Loucy (cell line): ENCODE measurements around the gene HEBP1.
A peak's percentile ranks its signal among the peaks of the same experiment; 100 is the strongest.

Experiments used
- H2AFZ ChIP-seq: fragments of 200-600 bp; sonication (generic); 2 replicates; pipeline ENCODE4 v1.6.0; 2016; ENCODE audit warnings: antibody characterized with exemption, mild to moderate bottlenecking, low read length, moderate library complexity
- H3F3A ChIP-seq: fragments of 200-600 bp; 2 replicates; pipeline ENCODE4 v1.6.0; 2016; ENCODE audit warnings: antibody characterized with exemption, low read depth, mild to moderate bottlenecking
- H3K27me3 ChIP-seq: fragments of 200-600 bp; sonication (generic); 2 replicates; pipeline ENCODE4 v1.6.1; 2014; ENCODE audit warnings: low read length, mild to moderate bottlenecking; ENCODE audit not compliant: insufficient read depth, poor library complexity, severe bottlenecking
- H3K36me3 ChIP-seq: fragments of 200-600 bp; sonication (generic); 2 replicates; pipeline ENCODE4 v1.6.1; 2016; ENCODE audit warnings: low read length; ENCODE audit not compliant: insufficient read depth
- H3K4me1 ChIP-seq: fragments of 200-600 bp; sonication (generic); 2 replicates; pipeline ENCODE4 v1.5.1; 2014; ENCODE audit warnings: low read length, mild to moderate bottlenecking; ENCODE audit not compliant: insufficient read depth, poor library complexity, severe bottlenecking
- H3K4me2 ChIP-seq: fragments of 200-600 bp; sonication (generic); 2 replicates; pipeline ENCODE4 v1.6.0; 2014; ENCODE audit warnings: antibody characterized with exemption, low read length, low read depth, mild to moderate bottlenecking; ENCODE audit not compliant: poor library complexity, severe bottlenecking
- H3K4me3 ChIP-seq: fragments of 200-600 bp; sonication (generic); 2 replicates; pipeline ENCODE4 v1.5.1; 2014; ENCODE audit warnings: low read length, mild to moderate bottlenecking, mixed read lengths; ENCODE audit not compliant: poor library complexity, severe bottlenecking
- H3K79me2 ChIP-seq: fragments of 200-600 bp; sonication (generic); 2 replicates; pipeline ENCODE4 v1.6.1; 2014; ENCODE audit warnings: low read length; ENCODE audit not compliant: insufficient read depth
- H3K9ac ChIP-seq: fragments of 200-600 bp; sonication (generic); 2 replicates; pipeline ENCODE4 v1.6.0; 2014; ENCODE audit warnings: mild to moderate bottlenecking, low read depth, low read length, moderate library complexity; ENCODE audit not compliant: poor library complexity, severe bottlenecking
- H3K9me2 ChIP-seq: fragments of 200-600 bp; sonication (generic); replicated peaks from 2 replicates; pipeline ENCODE4 v1.6.1; 2016; ENCODE audit warnings: low read depth, low read length, mixed read lengths
- H3K9me3 ChIP-seq: fragments of 200-600 bp; sonication (generic); 2 replicates; pipeline ENCODE4 v1.6.1; 2014; ENCODE audit warnings: mild to moderate bottlenecking, antibody characterized with exemption, low read length, low read depth; ENCODE audit not compliant: insufficient read depth
- H4K20me1 ChIP-seq: fragments of 200-600 bp; sonication (generic); 2 replicates; pipeline ENCODE4 v1.6.0; 2014; ENCODE audit warnings: antibody characterized with exemption, low read length, mild to moderate bottlenecking; ENCODE audit not compliant: insufficient read depth, poor library complexity, severe bottlenecking
- EZH2phosphoT487 ChIP-seq: fragments of 200-600 bp; IDR thresholded peaks from 2 replicates; pipeline ENCODE4 v1.6.1; 2018; ENCODE audit warnings: antibody characterized with exemption, mild to moderate bottlenecking, moderate library complexity, borderline replicate concordance
- TF ChIP-seq, protein P1 (sequence below): fragments of 200-600 bp; sonication (generic); conservative IDR thresholded peaks from 2 replicates; pipeline ENCODE4 v1.5.1; 2014; ENCODE audit warnings: mild to moderate bottlenecking, antibody characterized with exemption, low read length

The HEBP1 gene

DNA sequence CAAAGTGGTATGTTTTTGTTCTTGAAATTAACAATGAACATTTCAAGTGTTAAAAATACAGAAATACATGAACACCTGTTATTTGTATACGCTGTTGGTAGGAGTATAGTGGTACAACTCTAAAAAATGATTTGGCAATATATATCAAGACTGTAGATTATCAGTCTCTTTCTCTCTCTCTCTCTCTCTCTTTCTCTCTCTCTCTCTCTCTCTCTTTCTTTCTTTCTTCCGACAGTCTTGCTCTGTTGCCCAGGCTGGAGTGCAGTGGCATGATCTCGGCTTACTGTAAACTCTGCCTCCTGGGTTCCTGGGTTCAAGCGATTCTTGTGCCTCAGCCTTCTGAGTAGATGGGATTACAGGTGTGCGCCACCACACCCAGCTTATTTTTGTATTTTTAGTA lies 12.6 kb downstream of the HEBP1 start:
- no peak for TF ChIP-seq EZH2phosphoT487
- TF ChIP-seq, protein P1, sequence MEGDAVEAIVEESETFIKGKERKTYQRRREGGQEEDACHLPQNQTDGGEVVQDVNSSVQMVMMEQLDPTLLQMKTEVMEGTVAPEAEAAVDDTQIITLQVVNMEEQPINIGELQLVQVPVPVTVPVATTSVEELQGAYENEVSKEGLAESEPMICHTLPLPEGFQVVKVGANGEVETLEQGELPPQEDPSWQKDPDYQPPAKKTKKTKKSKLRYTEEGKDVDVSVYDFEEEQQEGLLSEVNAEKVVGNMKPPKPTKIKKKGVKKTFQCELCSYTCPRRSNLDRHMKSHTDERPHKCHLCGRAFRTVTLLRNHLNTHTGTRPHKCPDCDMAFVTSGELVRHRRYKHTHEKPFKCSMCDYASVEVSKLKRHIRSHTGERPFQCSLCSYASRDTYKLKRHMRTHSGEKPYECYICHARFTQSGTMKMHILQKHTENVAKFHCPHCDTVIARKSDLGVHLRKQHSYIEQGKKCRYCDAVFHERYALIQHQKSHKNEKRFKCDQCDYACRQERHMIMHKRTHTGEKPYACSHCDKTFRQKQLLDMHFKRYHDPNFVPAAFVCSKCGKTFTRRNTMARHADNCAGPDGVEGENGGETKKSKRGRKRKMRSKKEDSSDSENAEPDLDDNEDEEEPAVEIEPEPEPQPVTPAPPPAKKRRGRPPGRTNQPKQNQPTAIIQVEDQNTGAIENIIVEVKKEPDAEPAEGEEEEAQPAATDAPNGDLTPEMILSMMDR: no peak
- H3K9me3 ChIP-seq: no peaks in the 10 kb centered on the region

DNA sequence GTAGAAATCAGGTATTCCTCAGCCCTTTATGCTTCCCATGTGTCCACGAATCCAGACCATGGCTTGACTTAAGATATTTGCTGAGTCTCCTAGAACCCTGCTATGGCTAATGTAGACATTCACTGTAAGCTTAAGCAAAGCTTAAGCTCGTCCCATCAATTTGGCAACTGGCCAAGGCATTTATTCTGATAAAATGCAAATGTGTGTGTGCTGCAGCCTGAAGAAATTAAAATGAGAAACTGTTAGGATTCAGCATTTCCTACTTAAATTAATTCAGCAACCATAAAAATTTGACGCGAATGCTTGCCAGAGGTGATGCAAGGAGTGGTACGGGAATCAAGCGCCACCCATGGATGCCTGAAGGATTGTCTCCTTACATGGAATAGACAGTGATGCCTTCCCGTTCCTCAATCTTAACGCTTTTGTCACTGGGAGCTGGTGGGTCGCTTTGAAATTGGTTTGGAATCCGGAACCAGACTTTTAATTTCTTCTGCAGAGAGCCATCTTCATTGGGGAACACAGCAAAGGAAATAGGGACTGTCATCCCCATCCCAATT lies 13.2 kb downstream of the HEBP1 start:
- no peaks in the 10 kb centered on the region for H3K79me2 ChIP-seq
- no peaks in the 10 kb centered on the region for H4K20me1 ChIP-seq
- no peaks in the 10 kb centered on the region for H3F3A ChIP-seq
- no peak overlapping the region for H3K9ac ChIP-seq
- H3K27me3 ChIP-seq: no peaks in the 10 kb centered on the region
- H3K4me3 ChIP-seq: no peak overlapping the region
- TF ChIP-seq, protein P1: no peak
- TF ChIP-seq EZH2phosphoT487: no peak
- H2AFZ ChIP-seq: no peak overlapping the region
- no peak overlapping the region for H3K4me2 ChIP-seq
- H3K9me3 ChIP-seq: no peaks in the 10 kb centered on the region
- no peaks in the 10 kb centered on the region for H3K36me3 ChIP-seq
- H3K4me1 ChIP-seq: no peaks in the 10 kb centered on the region
- H3K9me2 ChIP-seq: no peaks in the 10 kb centered on the region

More for the DNA sequence above, 12.6 kb downstream of the HEBP1 start:
- H3K9me2 ChIP-seq: no peaks in the 10 kb centered on the region
- no peaks in the 10 kb centered on the region for H3K79me2 ChIP-seq
- no peaks in the 10 kb centered on the region for H3F3A ChIP-seq
- H3K27me3 ChIP-seq: no peaks in the 10 kb centered on the region
- H2AFZ ChIP-seq: no peak overlapping the region
- peaks cover 2% of the 10 kb centered on the region for H3K4me1 ChIP-seq
- no peak overlapping the region for H3K4me2 ChIP-seq
- H4K20me1 ChIP-seq: no peaks in the 10 kb centered on the region
- no peak overlapping the region for H3K4me3 ChIP-seq
- no peak overlapping the region for H3K9ac ChIP-seq
- no peaks in the 10 kb centered on the region for H3K36me3 ChIP-seq

DNA sequence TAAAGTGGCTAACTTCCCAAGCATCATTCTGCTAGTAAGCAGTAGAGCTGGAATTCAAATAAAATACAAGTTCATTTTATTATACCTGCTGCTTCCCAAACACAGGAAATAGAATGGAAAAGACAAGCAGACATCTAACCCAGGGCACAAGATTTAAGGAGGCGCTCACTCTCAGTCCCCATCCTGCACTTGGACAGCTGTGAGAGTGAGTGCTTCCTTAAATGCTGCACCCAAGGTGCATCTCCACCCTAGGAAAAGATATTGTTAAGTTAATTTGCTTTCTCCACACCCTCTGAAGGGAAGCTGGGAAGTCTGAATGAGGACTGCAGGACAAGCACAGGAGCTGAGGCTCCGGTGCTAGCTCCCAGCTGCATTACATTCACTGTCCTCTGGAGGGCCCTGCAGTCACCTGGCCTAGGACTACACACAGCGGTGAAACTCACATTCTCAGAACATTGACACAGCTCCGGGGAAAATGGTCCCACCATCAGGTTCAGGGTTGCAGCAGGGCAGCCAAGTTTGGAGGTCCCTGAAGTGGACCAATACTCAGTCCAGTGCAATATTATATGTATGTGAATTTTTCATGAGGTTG lies 14.2 kb downstream of the HEBP1 start:
- Histone ChIP-seq H3F3A (no peaks in the 10 kb centered on the region), H3K9me3 (no peaks in the 10 kb centered on the region), H3K36me3 (no peaks in the 10 kb centered on the region), H4K20me1 (no peaks in the 10 kb centered on the region), H3K4me1 (no peaks in the 10 kb centered on the region), H3K27me3 (no peaks in the 10 kb centered on the region), H3K9me2 (no peaks in the 10 kb centered on the region), H3K4me2 (no peak overlapping the region), H3K79me2 (no peaks in the 10 kb centered on the region), H3K4me3 (no peak overlapping the region), H3K9ac (no peak overlapping the region), H2AFZ (no peak overlapping the region)
- TF ChIP-seq, protein P1: peak; percentile 74
- TF ChIP-seq EZH2phosphoT487: no peak
